HG03139 (cell line): ENCODE measurements around the gene ELL2.
"Not testable (repeated sequence)": the region's sequence is repeated elsewhere in the genome, so short reads cannot be mapped to it uniquely, and the experiment has no call there.

Source experiments
- ATAC-seq: cut with Tn5 transposase; IDR thresholded peaks from one replicate; pipeline ENCODE4 v1.9.1; 2021; ENCODE audit not compliant: unreplicated experiment

The ELL2 gene

DNA sequence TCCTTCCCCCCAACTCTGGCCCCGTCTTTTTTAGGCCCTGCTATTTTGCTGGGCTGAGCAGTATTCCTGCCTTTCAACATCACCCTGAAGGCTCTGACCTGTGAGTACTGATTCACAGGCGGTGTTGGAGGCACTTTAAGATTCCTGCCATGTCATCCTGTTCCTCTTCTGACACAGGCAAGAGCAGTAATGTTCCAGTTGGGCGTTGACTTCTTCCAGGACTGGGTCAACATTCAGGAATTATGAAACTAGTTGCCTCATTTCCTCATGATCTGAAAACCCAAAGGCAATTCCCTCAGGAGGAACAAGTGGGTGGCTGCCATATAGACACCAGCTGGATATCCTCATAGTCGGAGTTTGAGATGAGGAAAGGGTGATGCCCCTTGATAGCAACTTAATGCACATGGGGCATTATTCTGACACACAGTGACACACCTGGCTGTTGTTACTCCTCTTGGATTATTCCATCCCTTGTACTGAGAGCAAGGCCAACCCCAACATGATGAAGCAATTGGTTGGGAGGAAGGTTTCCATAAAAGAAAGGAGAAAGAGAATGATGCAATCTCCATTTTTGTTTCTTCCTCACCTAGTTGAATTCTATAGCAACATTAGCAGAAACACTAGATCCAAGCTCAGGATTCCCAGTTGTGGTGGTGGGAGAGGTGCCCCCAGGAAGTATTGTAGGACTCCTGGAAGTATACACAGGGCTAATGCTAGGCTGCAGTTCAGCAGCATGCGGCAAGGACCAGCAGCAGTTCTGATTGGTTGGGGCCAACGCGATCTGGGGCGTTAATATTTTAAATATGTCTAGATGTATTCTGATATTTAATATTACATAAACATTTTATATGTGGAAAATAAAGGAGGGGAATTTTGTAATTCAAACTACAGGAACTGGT is 119.5 kb downstream of the ELL2 start:
- ATAC-seq, result no peak

DNA sequence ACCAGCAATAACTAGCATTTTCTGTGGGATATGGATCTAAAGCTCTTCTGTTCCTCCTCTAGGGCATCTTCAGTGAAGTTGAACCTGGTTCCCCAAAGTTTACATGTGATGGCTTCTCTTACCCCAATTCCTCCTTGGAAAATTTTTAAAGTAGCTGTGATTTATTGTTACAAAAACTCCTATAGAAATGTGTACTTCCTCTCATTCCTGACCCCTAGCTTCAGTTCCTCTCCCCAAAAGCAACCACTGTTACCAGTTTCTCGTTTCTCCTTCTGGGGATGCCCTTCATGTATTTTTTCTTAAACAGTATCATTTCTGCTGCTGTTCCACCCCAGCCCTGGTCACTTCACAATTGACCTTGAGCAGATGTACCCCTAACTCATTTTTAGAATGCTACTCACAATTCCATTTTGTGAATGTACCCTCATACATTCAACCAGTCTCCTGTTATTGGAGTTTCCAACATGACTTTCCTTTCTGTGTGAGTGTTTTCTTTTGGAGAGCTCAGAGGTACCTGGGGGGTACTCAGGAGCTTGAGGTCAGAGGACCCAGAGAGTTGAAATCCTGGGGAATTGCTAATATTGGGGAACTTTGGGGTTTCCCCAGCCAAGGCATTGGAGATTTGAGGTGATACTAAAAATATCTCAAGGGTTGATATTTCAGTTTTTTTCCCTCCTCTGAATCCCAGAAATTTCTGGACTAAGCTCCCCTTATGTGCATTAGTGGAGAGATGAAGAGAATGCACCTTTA is 120.5 kb downstream of the ELL2 start:
- no peak for ATAC-seq

DNA sequence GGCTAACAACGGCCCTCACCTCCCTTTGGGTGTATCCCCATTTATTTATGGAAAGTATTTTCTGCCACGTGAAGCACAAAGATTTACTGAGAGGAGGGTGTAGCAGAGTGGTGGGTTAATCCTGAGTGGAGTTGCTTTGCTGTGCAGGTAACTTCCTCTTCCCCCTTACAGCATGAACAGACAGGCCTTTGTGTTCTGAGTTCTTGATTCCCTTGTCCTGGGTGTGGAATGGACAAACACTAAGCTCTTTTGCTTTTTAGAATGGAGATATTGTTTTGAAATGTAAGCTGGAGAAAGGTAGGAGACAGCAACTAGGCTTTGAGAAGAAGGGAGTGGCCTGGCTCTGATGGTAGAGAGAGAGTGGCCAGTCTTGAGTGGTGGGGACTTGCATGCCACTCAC is 122.0 kb downstream of the ELL2 start:
- no peak for ATAC-seq

DNA sequence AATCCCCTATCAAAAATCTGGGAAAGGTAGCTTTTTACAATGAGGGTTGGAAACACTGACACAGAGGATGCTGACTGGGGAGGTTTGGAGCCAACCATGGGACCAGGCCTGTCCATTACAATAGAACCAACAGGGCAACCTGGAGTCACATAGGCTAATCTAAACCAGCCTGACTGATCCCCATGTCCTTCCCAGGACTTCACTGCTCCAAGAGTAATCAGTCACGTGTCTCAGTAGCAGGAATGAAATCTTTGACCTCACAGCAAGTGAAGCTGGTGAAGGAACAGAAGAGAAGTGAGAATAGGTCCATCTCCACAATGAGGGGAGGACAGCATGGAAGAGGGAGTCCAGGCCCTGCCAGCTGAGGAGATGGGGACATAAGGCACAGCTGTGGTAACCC is 123.1 kb downstream of the ELL2 start:
- no peak for ATAC-seq

DNA sequence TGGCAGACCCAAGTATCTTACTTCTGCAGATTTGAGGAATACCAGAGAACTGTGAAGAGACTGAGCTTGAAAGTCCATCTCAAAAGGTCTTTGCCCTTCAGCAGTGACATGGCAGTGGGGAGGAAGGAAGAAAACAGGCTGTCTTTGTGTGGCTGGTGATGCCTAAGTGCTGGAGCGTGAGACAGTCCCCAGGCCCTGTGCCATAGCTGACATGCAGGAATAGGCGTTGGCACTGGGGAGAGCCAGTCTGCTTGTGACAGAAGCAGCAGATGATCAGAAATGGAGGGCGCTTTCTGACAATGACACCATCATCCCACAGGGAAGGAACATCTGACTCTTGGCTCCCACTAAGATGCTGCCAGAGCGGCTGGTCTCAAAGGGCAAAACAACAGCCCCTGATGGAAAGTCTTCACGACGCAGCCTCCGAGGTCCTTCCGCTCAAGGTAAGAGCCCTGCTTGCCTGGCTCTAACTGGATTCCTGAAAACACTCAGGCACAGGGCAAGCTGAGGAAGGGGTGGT is 123.6 kb downstream of the ELL2 start:
- ATAC-seq, result no peak

DNA sequence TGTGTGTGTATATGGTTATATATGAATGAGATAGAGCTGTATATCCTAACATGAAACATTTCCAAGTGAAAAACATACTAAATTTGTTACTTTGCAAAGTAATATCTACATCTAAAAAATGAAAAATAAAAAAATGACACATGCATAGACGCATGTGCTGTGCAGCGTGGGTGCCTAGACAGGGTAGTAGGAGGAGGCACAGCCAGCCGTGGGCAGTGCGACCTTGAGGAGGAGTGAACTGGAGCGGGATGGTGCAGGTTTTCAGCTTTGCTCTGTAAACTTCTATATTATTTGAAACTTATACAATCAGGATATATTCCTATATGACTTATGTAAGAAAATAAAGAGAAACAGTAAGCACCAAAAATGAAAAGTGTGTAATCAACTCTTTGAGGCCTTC is 124.2 kb downstream of the ELL2 start:
- no peak for ATAC-seq

DNA sequence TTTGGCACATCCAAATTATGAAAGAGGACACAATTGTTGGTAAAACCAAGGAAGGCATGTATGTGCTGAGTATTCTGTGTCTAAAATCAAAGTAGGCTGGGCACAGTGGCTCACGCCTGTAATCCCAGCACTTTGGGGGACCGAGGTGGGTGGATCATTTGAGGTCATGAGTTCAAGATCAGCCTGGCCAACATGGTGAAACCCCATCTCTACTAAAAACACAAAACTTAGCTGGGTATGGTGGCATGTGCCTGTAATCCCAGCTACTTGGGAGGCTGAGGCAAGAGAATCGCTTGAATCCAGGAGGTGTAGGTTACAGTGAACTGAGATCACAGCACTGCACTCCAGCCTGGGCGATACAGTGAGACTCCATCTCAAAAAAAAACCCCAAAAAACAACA is 124.7 kb downstream of the ELL2 start:
- ATAC-seq, result not testable (repeated sequence)

DNA sequence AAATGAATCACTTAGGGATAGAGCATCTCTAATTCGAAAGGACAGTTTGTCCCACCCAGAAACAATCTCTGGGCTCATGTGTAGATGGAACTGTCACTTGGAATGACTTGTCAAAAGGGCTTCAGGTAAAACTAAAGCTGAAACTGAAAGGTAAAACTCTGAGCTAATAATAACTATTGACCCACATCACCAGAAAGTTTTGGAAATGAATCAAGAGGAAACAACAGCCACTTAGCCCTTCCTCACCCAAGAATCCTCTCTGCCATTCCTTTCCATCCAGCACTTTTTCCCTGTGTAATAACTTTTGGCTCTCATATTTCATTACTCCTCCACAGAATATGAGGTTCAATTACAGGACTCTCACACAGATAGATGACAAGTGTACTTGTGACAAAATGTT is 125.1 kb downstream of the ELL2 start:
- ATAC-seq, result no peak

DNA sequence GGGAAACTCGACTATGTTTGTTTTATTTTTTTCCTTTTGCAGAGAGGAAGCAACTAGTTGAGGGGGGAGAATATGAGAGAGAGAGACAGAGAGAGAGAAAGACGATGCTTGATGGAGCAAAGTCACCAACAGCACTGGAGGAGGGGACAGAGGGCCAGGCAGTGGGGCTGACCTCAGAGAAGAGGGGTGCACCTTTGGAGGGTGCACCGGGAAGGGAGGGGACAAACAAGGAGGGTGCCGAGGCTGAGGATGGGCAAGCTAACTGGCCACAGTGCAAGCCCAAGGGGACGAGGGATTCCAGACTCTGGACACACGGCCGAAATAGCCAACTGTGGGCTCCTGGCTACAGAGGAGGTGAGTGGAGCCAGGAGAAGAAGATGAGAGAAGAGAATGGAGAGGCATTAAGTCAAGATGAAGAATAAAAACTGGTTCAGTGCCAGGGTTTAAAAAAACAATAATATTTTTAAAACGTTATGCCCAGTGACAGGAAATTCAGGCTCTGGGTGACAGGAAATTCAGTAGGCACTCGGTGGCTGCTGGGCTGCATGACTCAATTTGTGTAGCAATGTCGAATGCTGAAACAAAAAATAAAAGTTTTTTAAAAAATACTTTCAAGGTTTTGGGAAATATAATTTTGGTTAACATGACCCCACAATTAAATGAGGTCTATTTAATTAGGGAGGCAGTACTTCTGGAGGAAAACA is 125.8 kb downstream of the ELL2 start:
- no peak for ATAC-seq
